HL-60 (cell line): ENCODE data around the gene BARHL1.

ENCODE experiments used
- DNase-seq, 2 experiments: peaks; one replicate each; pipeline ENCODE4 v3.0.0-alpha.2; 2010 to 2020; ENCODE audit warnings: low read depth in 1 of 2, low spot score in 1 of 2
- H3K27ac ChIP-seq: fragments of 250-450 bp; sonication (Bioruptor Pico); replicated peaks from 2 replicates; pipeline ENCODE4 v1.5.1; 2020; ENCODE audit warnings: mild to moderate bottlenecking, moderate library complexity
- H3K27me3 ChIP-seq: fragments of 250-450 bp; sonication (Bioruptor Pico); 2 replicates; pipeline ENCODE4 v1.5.1; 2021; ENCODE audit warnings: mild to moderate bottlenecking, moderate library complexity; ENCODE audit not compliant: insufficient read depth, poor library complexity, severe bottlenecking
- H3K4me3 ChIP-seq: replicated peaks from 2 replicates; pipeline ENCODE4 v1.5.1; 2011; ENCODE audit warnings: mild to moderate bottlenecking, control low read depth, low read length; ENCODE audit not compliant: insufficient read depth
- GABPA ChIP-seq: IDR thresholded peaks from 2 replicates; pipeline ENCODE4 v1.6.1; 2012; ENCODE audit warnings: low read depth
- POLR2AphosphoS5 ChIP-seq: IDR thresholded peaks from 2 replicates; pipeline ENCODE4 v1.6.1; 2012; ENCODE audit warnings: low read depth
- SPI1 ChIP-seq: IDR thresholded peaks from 2 replicates; pipeline ENCODE4 v1.6.1; 2012; ENCODE audit warnings: low read depth, mild to moderate bottlenecking, borderline replicate concordance
- TF ChIP-seq, protein P1 (sequence below): IDR thresholded peaks from 2 replicates; pipeline ENCODE4 v1.6.1; 2012; ENCODE audit warnings: low read depth; ENCODE audit not compliant: insufficient replicate concordance
- TF ChIP-seq, protein P2 (sequence below): IDR thresholded peaks from one replicate; pipeline ENCODE4 v1.5.1; 2011; ENCODE audit warnings: low read length, control low read depth, inconsistent platforms; ENCODE audit not compliant: insufficient read depth

Gene BARHL1

DNA sequence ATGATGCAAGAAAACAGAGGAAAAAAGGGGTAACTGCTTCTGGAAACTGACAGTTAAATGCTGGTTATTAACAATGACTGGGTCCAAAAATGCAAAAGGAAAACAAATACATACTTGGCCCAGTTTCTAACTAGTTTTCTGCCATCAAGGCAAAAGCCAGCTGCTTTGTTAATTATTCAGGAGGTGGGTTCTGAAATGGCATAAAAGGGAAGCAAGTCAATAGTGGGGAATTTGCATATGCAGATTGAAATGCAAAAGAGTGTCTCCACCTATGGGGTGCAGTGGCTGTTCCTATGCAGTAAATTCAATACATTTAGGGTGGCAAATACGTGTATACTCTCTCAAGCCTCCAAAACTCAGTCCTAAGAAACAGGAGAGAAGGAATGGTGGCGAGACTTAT lies 33.4 kb downstream of the BARHL1 start:
- DNase-seq, result no peak

DNA sequence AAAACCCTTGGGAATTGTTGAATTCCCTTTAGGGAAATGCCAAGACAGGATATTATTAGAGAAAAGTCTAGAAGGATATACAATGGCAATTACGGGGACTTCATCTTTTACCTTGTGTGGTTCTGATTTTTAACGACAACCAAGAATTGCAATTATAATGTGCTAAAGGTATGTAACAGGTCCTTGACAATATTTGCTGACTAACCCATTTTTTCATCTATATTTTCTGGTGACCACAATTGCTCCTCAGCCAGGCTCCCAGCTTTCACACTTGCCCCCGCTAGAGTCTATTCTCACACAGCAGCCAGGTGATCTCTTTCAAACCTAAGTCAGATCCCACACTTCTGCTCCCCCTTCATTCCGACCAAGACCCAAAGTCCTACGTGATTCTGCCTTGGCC lies 34.3 kb downstream of the BARHL1 start:
- no peak overlapping the region for H3K27ac ChIP-seq
- no peak overlapping the region for H3K4me3 ChIP-seq
- DNase-seq, result no peak
- TF ChIP-seq, protein P1, sequence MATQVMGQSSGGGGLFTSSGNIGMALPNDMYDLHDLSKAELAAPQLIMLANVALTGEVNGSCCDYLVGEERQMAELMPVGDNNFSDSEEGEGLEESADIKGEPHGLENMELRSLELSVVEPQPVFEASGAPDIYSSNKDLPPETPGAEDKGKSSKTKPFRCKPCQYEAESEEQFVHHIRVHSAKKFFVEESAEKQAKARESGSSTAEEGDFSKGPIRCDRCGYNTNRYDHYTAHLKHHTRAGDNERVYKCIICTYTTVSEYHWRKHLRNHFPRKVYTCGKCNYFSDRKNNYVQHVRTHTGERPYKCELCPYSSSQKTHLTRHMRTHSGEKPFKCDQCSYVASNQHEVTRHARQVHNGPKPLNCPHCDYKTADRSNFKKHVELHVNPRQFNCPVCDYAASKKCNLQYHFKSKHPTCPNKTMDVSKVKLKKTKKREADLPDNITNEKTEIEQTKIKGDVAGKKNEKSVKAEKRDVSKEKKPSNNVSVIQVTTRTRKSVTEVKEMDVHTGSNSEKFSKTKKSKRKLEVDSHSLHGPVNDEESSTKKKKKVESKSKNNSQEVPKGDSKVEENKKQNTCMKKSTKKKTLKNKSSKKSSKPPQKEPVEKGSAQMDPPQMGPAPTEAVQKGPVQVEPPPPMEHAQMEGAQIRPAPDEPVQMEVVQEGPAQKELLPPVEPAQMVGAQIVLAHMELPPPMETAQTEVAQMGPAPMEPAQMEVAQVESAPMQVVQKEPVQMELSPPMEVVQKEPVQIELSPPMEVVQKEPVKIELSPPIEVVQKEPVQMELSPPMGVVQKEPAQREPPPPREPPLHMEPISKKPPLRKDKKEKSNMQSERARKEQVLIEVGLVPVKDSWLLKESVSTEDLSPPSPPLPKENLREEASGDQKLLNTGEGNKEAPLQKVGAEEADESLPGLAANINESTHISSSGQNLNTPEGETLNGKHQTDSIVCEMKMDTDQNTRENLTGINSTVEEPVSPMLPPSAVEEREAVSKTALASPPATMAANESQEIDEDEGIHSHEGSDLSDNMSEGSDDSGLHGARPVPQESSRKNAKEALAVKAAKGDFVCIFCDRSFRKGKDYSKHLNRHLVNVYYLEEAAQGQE, result no peak
- TF ChIP-seq, protein P2, sequence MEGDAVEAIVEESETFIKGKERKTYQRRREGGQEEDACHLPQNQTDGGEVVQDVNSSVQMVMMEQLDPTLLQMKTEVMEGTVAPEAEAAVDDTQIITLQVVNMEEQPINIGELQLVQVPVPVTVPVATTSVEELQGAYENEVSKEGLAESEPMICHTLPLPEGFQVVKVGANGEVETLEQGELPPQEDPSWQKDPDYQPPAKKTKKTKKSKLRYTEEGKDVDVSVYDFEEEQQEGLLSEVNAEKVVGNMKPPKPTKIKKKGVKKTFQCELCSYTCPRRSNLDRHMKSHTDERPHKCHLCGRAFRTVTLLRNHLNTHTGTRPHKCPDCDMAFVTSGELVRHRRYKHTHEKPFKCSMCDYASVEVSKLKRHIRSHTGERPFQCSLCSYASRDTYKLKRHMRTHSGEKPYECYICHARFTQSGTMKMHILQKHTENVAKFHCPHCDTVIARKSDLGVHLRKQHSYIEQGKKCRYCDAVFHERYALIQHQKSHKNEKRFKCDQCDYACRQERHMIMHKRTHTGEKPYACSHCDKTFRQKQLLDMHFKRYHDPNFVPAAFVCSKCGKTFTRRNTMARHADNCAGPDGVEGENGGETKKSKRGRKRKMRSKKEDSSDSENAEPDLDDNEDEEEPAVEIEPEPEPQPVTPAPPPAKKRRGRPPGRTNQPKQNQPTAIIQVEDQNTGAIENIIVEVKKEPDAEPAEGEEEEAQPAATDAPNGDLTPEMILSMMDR, result no peak
- TF ChIP-seq GABPA (no peak), POLR2AphosphoS5 (no peak), SPI1 (no peak)
- no peaks in the 10 kb centered on the region for H3K27me3 ChIP-seq

More for the DNA sequence above, 33.4 kb downstream of the BARHL1 start:
- H3K27ac ChIP-seq, result no peak overlapping the region
- H3K4me3 ChIP-seq, result no peak overlapping the region
- H3K27me3 ChIP-seq, result no peaks in the 10 kb centered on the region
- TF ChIP-seq POLR2AphosphoS5, result no peak
- TF ChIP-seq, protein P1, result no peak
- TF ChIP-seq GABPA, result no peak
- TF ChIP-seq SPI1, result no peak
- TF ChIP-seq, protein P2, result no peak

DNA sequence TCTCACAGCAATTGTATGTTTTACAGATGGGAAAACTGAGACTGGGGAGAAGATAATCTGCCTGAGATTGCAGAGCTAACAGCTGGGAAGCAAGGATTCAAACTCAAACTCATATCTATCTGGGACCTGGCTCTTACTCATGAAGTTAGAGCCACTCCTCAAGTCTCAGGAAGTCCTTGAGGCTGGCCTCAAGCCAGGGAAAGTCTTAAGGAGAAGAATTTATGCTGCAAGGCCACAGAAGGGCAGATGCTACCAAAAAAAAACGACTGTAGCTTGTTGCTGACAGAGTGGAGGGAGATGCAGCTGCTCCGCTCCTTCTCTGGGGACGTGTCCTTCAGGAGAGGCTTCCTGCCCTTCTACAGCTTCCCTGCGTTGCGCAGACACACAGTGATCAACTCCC lies 39.8 kb downstream of the BARHL1 start:
- Histone ChIP-seq H3K27me3 (no peaks in the 10 kb centered on the region), H3K27ac (no peak overlapping the region), H3K4me3 (no peak overlapping the region)
- no peak for TF ChIP-seq POLR2AphosphoS5
- TF ChIP-seq, protein P1, result no peak
- TF ChIP-seq GABPA, result no peak
- TF ChIP-seq, protein P2, result no peak
- TF ChIP-seq SPI1, result no peak
- DNase-seq, result no peak
